GM13977 (cell line): ENCODE data around the gene TMEM240.
"Not testable (repeated sequence)": the region's sequence is repeated elsewhere in the genome, so short reads cannot be mapped to it uniquely, and the experiment has no call there.

Source experiments
- DNase-seq: peaks from one replicate; pipeline ENCODE4 v3.0.0; 2012; ENCODE audit warnings: low spot score
- in situ Hi-C: fragments of 300-500 bp; cut with MboI; formaldehyde crosslinking; loops from one replicate; pipeline ENCODE4 v1.12.0; 2022; ENCODE audit warnings: low sequenced_read_pairs, low pct_unique_long_range_greater_than_20kb, mixed read lengths, inconsistent platforms; ENCODE audit not compliant: unreplicated experiment
- TF ChIP-seq, protein P1 (sequence below): IDR thresholded peaks from 2 replicates; pipeline ENCODE4 v1.5.1; 2012; ENCODE audit warnings: mild to moderate bottlenecking, control low read depth; ENCODE audit not compliant: insufficient read depth; ENCODE audit errors: extremely low read depth, missing control alignments

The TMEM240 gene

DNA sequence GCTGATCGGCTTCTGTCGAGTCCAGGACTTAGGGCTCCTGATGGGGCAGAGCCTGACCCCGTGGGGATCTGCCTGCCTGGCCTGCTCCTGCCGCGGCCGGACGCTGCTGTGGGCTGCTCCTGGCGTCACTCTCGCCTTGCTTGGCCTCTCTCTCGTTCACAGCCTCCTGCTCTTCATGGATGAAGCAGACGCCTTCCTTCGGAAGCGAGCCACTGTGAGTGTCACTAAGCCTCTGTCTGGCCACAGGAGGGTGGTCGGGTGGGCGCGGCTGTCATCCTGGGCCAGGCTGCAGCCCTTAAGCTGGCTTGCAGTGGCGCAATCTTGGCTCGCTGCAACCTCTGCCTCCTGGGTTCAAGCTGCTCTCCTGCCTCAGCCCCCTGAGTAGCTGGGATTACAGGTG lies 52.7 kb downstream of the TMEM240 start:
- no peak for DNase-seq
- in situ Hi-C loops, result no loop called here
- TF ChIP-seq, protein P1, sequence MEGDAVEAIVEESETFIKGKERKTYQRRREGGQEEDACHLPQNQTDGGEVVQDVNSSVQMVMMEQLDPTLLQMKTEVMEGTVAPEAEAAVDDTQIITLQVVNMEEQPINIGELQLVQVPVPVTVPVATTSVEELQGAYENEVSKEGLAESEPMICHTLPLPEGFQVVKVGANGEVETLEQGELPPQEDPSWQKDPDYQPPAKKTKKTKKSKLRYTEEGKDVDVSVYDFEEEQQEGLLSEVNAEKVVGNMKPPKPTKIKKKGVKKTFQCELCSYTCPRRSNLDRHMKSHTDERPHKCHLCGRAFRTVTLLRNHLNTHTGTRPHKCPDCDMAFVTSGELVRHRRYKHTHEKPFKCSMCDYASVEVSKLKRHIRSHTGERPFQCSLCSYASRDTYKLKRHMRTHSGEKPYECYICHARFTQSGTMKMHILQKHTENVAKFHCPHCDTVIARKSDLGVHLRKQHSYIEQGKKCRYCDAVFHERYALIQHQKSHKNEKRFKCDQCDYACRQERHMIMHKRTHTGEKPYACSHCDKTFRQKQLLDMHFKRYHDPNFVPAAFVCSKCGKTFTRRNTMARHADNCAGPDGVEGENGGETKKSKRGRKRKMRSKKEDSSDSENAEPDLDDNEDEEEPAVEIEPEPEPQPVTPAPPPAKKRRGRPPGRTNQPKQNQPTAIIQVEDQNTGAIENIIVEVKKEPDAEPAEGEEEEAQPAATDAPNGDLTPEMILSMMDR, result no peak

DNA sequence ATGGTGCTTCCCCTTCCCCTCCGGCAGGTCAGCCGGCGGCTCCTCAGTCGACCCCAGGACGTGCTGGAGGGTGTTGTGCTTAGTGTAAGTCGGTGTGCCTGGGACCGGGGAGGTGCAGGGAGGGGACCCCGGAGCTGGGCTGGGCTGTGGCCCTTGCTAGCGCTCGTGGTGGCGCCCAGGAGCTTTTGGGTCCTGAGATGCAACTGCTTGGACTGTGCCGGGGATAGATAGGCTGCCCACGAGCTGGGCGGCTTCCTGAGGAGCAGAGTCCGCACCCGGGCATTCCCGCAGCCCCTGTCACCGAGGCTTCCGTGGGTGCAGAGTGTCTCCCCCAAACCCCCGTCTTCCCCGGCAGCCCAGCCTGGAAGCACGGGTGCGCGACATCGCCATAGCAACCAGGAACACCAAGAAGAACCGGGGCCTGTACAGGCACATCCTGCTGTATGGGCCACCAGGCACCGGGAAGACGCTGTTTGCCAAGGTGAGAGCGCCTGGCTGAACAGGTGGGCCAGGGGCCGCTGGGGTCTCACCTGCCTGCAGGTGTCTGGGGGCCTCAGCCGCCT lies 54.6 kb downstream of the TMEM240 start:
- in situ Hi-C loops, DNase-seq: not testable (repeated sequence)

DNA sequence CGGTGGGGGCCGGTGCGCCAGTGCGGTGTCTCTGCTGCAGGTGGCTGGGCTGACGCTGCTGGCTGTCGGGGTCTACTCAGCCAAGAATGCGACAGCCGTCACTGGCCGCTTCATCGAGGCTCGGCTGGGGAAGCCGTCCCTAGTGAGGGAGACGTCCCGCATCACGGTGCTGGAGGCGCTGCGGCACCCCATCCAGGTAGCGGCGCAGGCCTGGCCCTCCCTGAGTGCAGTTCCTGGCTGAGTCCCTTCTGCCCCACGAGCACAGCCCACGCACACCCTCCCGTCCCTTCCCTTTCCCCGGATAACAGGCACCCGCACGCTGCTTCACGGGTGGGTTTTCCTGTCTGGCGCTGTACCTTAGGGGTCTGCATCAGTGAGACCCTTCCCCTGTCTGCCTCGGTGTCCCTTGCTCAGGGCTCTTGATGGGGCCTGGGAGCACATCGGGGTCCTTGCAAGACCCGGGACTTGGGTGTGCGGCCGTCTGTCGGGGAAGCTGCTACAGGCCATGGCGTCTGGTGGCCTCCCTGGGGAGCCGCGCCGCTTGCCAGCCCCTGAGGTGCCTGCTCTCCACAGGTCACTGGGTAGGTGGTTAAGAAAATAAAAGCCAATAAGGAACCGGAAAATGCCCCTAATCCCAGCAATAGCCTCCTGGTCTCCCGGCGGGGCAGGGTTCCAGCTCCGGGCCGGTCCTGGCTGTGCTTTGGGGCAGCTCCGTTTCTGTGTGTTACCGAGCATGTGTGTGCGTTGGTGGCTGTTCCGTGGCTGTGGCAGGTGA lies 55.3 kb downstream of the TMEM240 start:
- DNase-seq, in situ Hi-C loops: not testable (repeated sequence)
